GM19240 (cell line): ENCODE results near the gene RBM39.
"Not testable (repeated sequence)": the region's sequence is repeated elsewhere in the genome, so short reads cannot be mapped to it uniquely, and the experiment has no call there.

ENCODE experiments used
- DNase-seq: peaks from one replicate; pipeline ENCODE4 v3.0.0; 2011; ENCODE audit warnings: low spot score; ENCODE audit not compliant: insufficient read length

RBM39 gene

GRCh38 chr20:35741892-35742740 lies at the start of gene RBM39:
RBM39 (minus strand) TSS chr20:35742260; CDS start chr20:35740874, 1,386 bp downstream.
- peak; percentile 85 for DNase-seq

GRCh38 chr20:35791821-35792220 lies 49.8 kb upstream of the RBM39 start:
- DNase-seq: no peak

- no peak for DNase-seq
Observed at GRCh38 chr20:35791097-35791496, 49.0 kb upstream of the RBM39 start.

GRCh38 chr20:35788796-35789195 lies 46.7 kb upstream of the RBM39 start:
- no peak for DNase-seq

- not testable (repeated sequence) for DNase-seq
Observed at GRCh38 chr20:35785541-35785940, 43.5 kb upstream of the RBM39 start.

- DNase-seq: not testable (repeated sequence)
Observed at GRCh38 chr20:35783811-35784210, 41.8 kb upstream of the RBM39 start.

GRCh38 chr20:35776513-35777101 lies 34.5 kb upstream of the RBM39 start:
- DNase-seq: no peak

GRCh38 chr20:35774391-35774790 lies 32.3 kb upstream of the RBM39 start:
- no peak for DNase-seq

- no peak for DNase-seq
Observed at GRCh38 chr20:35773154-35773751, 31.2 kb upstream of the RBM39 start.

GRCh38 chr20:35772563-35773058 lies 30.6 kb upstream of the RBM39 start:
- DNase-seq: no peak

- peak; percentile 78 for DNase-seq
Observed at GRCh38 chr20:35771689-35772562, 29.9 kb upstream of the RBM39 start, which contains the start of gene PHF20. PHF20 (plus strand) TSS chr20:35772015; CDS start chr20:35801523, 29,508 bp downstream.

- no peak for DNase-seq
Observed at GRCh38 chr20:35771367-35771688, 29.3 kb upstream of the RBM39 start.

- DNase-seq: no peak
Observed at GRCh38 chr20:35768731-35769664, 26.9 kb upstream of the RBM39 start.

- DNase-seq: peak; percentile 80
Observed at GRCh38 chr20:35767683-35768481, 25.8 kb upstream of the RBM39 start.

- DNase-seq: no peak
Observed at GRCh38 chr20:35766843-35767242, 24.8 kb upstream of the RBM39 start.

- not testable (repeated sequence) for DNase-seq
Observed at GRCh38 chr20:35764936-35765335, 22.9 kb upstream of the RBM39 start.

GRCh38 chr20:35762461-35762860 lies 20.4 kb upstream of the RBM39 start:
- no peak for DNase-seq

GRCh38 chr20:35761548-35761947 lies 19.5 kb upstream of the RBM39 start:
- DNase-seq: not testable (repeated sequence)

GRCh38 chr20:35757098-35757705 lies 15.1 kb upstream of the RBM39 start:
- DNase-seq: no peak
